ENCODE results near the gene GCAT. TPM values are rescaled to one million over a fixed set of nuclear protein-coding genes. Genes with fewer than 3 reads are reported as not detected.

GCAT gene
- total and polyA plus RNA-seq, 2 of the 13 experiments (the other 11 are each of a cell fraction or from before 2014, with no cell fraction given) = 28.0 to 50.3 TPM

- TF ChIP-seq ZFP91 (CRISPR knock-in tag; IDR thresholded peaks at IDR 0.05; ENCODE audit: borderline replicate concordance) = 0 out of 2 replicates have a peak, but pooled peaks have one; percentile 26
- no peak for TF ChIP-seq AKNA (CRISPR knock-in tag; IDR thresholded peaks at IDR 0.05; ENCODE audit: borderline replicate concordance)
- TF ChIP-seq ZSCAN20 (CRISPR knock-in tag; IDR thresholded peaks at IDR 0.05; ENCODE audit: borderline replicate concordance) = peak; percentile 64; the same call in 1 of the 2 replicates
- TF ChIP-seq ZNF839 (CRISPR knock-in tag; IDR thresholded peaks at IDR 0.05; ENCODE audit: borderline replicate concordance) = no peak
- TF ChIP-seq TAF1 (CRISPR knock-in tag; IDR thresholded peaks at IDR 0.05) = 0 out of 2 replicates have a peak, but pooled peaks have one; percentile 40
- peak; percentile 68 for TF ChIP-seq RBFOX2 (IDR thresholded peaks at IDR 0.05; ENCODE audit: low read depth, low read length)
- 0 out of 2 replicates have a peak, but pooled peaks have one; percentile 70 for TF ChIP-seq CREB3 (CRISPR knock-in tag; IDR thresholded peaks at IDR 0.05)
- 0 out of 2 replicates have a peak, but pooled peaks have one; percentile 73 for TF ChIP-seq ZNF225 (CRISPR knock-in tag; IDR thresholded peaks at IDR 0.05)
- peak; percentile 10; the same call in 1 of the 2 replicates for TF ChIP-seq ZNF160 (CRISPR knock-in tag; IDR thresholded peaks at IDR 0.05)
- no peak for TF ChIP-seq TFDP1 (CRISPR knock-in tag; IDR thresholded peaks at IDR 0.05; ENCODE audit: borderline replicate concordance)
- TF ChIP-seq SSRP1 (CRISPR knock-in tag; IDR thresholded peaks at IDR 0.05) = 0 out of 2 replicates have a peak, but pooled peaks have one; percentile 29
- TF ChIP-seq NKX3-1 (CRISPR knock-in tag; IDR thresholded peaks at IDR 0.05) = 0 out of 2 replicates have a peak, but pooled peaks have one; percentile 56
- TF ChIP-seq ZNF740 (CRISPR knock-in tag; IDR thresholded peaks at IDR 0.05) = 0 out of 2 replicates have a peak, but pooled peaks have one; percentile 32
- peak; percentile 16; the same call in 1 of the 2 replicates for TF ChIP-seq ZBTB10 (CRISPR knock-in tag; IDR thresholded peaks at IDR 0.05; ENCODE audit: borderline replicate concordance)
Measured at GRCh38 chr22:37803639-37804351, 3.9 kb upstream of the GCAT start (continued).
